ENCODE results near the gene C5orf24. TPM values are rescaled to one million over a fixed set of nuclear protein-coding genes. Genes with fewer than 3 reads are reported as not detected.

Gene C5orf24
- total RNA-seq, 6 experiments from 2014 or later = 19.0 to 41.8 (median 30.2) TPM

- no peaks in the 10 kb centered on the region for H3K27me3 ChIP-seq
- no peaks in the 10 kb centered on the region for H3K9me3 ChIP-seq
- H3K27ac ChIP-seq = no peak overlapping the region
- DNase-seq (no peak), ATAC-seq (no peak)
- H3K4me1 ChIP-seq = peaks cover 0 to 28% (median 4%) of the 10 kb centered on the region in 4 donors
- H3K36me3 ChIP-seq = peaks cover 0 to 32% (median 10%) of the 10 kb centered on the region in 4 donors
- no peak overlapping the region for H3K4me3 ChIP-seq
- WGBS (ENCODE audit: insufficient coverage, low coverage, low lambda C conversion rate, missing lambda C conversion rate) = 79% methylated on average over 7 of the region's 7 CpGs
- no peak for TF ChIP-seq CTCF (IDR thresholded peaks at IDR 0.05)
- TF ChIP-seq POLR2A (IDR thresholded peaks at IDR 0.05) = no peak
- intact Hi-C loops (cut with DNase I) = no loop called here
These were observed 23.9 kb upstream of the C5orf24 start for GRCh38 chr5:134821841-134822240.

GRCh38 chr5:134824681-134825080, 21.1 kb upstream of the C5orf24 start:
- ATAC-seq (no peak), DNase-seq (no peak)
- no peak overlapping the region for H3K4me3 ChIP-seq
- H3K4me1 ChIP-seq = peaks cover 0 to 19% (median 4%) of the 10 kb centered on the region in 4 donors
- H3K27ac ChIP-seq = no peak overlapping the region
- H3K9me3 ChIP-seq = no peaks in the 10 kb centered on the region
- 88% methylated on average over 1 of the region's 1 CpG for WGBS (ENCODE audit: insufficient coverage, low coverage, low lambda C conversion rate, missing lambda C conversion rate)
- H3K27me3 ChIP-seq = no peaks in the 10 kb centered on the region
- peaks cover 0 to 29% (median 6%) of the 10 kb centered on the region in 4 donors for H3K36me3 ChIP-seq
- no peak for TF ChIP-seq POLR2A (IDR thresholded peaks at IDR 0.05)
- no peak for TF ChIP-seq CTCF (IDR thresholded peaks at IDR 0.05)
- intact Hi-C loops (cut with DNase I) = no loop called here

- no peak for DNase-seq
- no peak for TF ChIP-seq POLR2A (IDR thresholded peaks at IDR 0.05)
- TF ChIP-seq CTCF (IDR thresholded peaks at IDR 0.05) = no peak
- H3K27ac ChIP-seq = no peak overlapping the region
- peaks cover 0 to 19% (median 4%) of the 10 kb centered on the region in 4 donors for H3K4me1 ChIP-seq
- H3K36me3 ChIP-seq = peaks cover 0 to 23% (median 6%) of the 10 kb centered on the region in 4 donors
- intact Hi-C loops (cut with DNase I) = no loop called here
- H3K27me3 ChIP-seq = no peaks in the 10 kb centered on the region
- ATAC-seq = no peak
- H3K4me3 ChIP-seq = no peak overlapping the region
- WGBS (ENCODE audit: insufficient coverage, low coverage, low lambda C conversion rate, missing lambda C conversion rate) = 66% methylated on average over 7 of the region's 7 CpGs
- no peaks in the 10 kb centered on the region for H3K9me3 ChIP-seq
These were observed 20.6 kb upstream of the C5orf24 start for GRCh38 chr5:134825212-134825611.

GRCh38 chr5:134833340-134834032, 12.3 kb upstream of the C5orf24 start:
- no peaks in the 10 kb centered on the region for H3K9me3 ChIP-seq
- no peak for ATAC-seq
- no peak overlapping the region for H3K27ac ChIP-seq

More at GRCh38 chr5:134833340-134834032, 12.3 kb upstream of the C5orf24 start:
- H3K4me3 ChIP-seq = no peak overlapping the region
- DNase-seq = no peak
- WGBS (ENCODE audit: insufficient coverage, low coverage, low lambda C conversion rate, missing lambda C conversion rate) = 63% methylated on average over 3 of the region's 3 CpGs
- H3K36me3 ChIP-seq = peaks cover 0 to 11% (median 5%) of the 10 kb centered on the region in 4 donors
- H3K4me1 ChIP-seq = peaks cover 0 to 15% (median 8%) of the 10 kb centered on the region in 4 donors
- intact Hi-C loops (cut with DNase I) = no loop called here
- H3K27me3 ChIP-seq = no peaks in the 10 kb centered on the region
- TF ChIP-seq POLR2A (IDR thresholded peaks at IDR 0.05) = no peak
- TF ChIP-seq CTCF (IDR thresholded peaks at IDR 0.05) = no peak

Measured in right lobe of liver (tissue), 6 donors.